ENCODE measurements around the gene SOHLH2. TPM values are rescaled to one million over a fixed set of nuclear protein-coding genes. Genes with fewer than 3 reads are reported as not detected.
A peak's percentile ranks its signal among the peaks of the same experiment; 100 is the strongest.

SOHLH2 gene
- total RNA-seq, 1 donor from 2014 or later, result not detected

- Histone ChIP-seq H3K4me3 (peak overlapping the region; percentile 69), H3K9me3 (replicated peaks) (no peaks in the 10 kb centered on the region), H3K4me1 (peaks cover 29% of the 10 kb centered on the region), H3K27me3 (ENCODE audit: low read depth) (peaks cover 40% of the 10 kb centered on the region), H3K36me3 (no peaks in the 10 kb centered on the region), H3K27ac (replicated peaks) (peak overlapping the region; percentile 75)
- intact Hi-C loops (cut with micrococcal nuclease), result no loop called here
- no peak for TF ChIP-seq CTCF (IDR thresholded peaks at IDR 0.05; ENCODE audit: borderline replicate concordance)
- DNase-seq, result no peak
Observed at GRCh38 chr13:36130193-36130551, 84.2 kb downstream of the SOHLH2 start.

GRCh38 chr13:36129539-36129938 is 84.8 kb downstream of the SOHLH2 start:
- peak overlapping the region; percentile 69 for H3K4me3 ChIP-seq
- peaks cover 34% of the 10 kb centered on the region for H3K4me1 ChIP-seq
- H3K27me3 ChIP-seq (ENCODE audit: low read depth), result peaks cover 40% of the 10 kb centered on the region
- DNase-seq, result no peak
- no peaks in the 10 kb centered on the region for H3K36me3 ChIP-seq
- no peak for TF ChIP-seq CTCF (IDR thresholded peaks at IDR 0.05; ENCODE audit: borderline replicate concordance)
- intact Hi-C loops (cut with micrococcal nuclease), result no loop called here
- H3K27ac ChIP-seq (replicated peaks), result no peak overlapping the region
- H3K9me3 ChIP-seq (replicated peaks), result no peaks in the 10 kb centered on the region

- intact Hi-C loops (cut with micrococcal nuclease), result no loop called here
- Histone ChIP-seq H3K27me3 (ENCODE audit: low read depth) (peaks cover 33% of the 10 kb centered on the region), H3K36me3 (no peaks in the 10 kb centered on the region), H3K4me3 (no peak overlapping the region), H3K9me3 (replicated peaks) (no peaks in the 10 kb centered on the region), H3K27ac (replicated peaks) (no peak overlapping the region), H3K4me1 (peaks cover 24% of the 10 kb centered on the region)
- no peak for DNase-seq
- TF ChIP-seq CTCF (IDR thresholded peaks at IDR 0.05; ENCODE audit: borderline replicate concordance), result no peak
Observed at GRCh38 chr13:36126491-36126890, 87.9 kb downstream of the SOHLH2 start.

DNA sequence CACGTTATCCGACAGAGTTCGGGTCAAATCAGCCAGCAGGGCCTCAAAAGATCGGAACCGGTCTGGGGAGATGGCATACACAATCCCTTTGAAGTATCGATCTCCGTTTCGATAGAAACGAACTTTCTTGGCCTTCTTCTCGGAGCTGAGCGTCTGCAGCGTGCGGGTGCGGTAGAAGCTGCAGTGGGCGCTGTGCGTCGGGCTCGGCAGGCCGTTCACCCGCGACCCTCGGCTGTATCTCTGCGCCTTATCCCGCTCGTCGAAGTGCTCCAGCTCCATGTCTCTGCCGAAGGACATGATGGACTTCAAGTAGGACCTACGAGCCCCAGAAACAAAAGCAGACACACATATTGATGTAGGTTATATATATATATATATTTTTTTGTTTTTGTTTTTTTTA is 88.5 kb downstream of the SOHLH2 start:
- DNase-seq, result no peak
- no peaks in the 10 kb centered on the region for H3K36me3 ChIP-seq
- H3K4me3 ChIP-seq, result no peak overlapping the region
- no peak for TF ChIP-seq CTCF (IDR thresholded peaks at IDR 0.05; ENCODE audit: borderline replicate concordance)
- no peaks in the 10 kb centered on the region for H3K9me3 ChIP-seq (replicated peaks)
- H3K27ac ChIP-seq (replicated peaks), result no peak overlapping the region
- H3K4me1 ChIP-seq, result peaks cover 21% of the 10 kb centered on the region
- H3K27me3 ChIP-seq (ENCODE audit: low read depth), result peaks cover 29% of the 10 kb centered on the region
- intact Hi-C loops (cut with micrococcal nuclease), result no loop called here

DNA sequence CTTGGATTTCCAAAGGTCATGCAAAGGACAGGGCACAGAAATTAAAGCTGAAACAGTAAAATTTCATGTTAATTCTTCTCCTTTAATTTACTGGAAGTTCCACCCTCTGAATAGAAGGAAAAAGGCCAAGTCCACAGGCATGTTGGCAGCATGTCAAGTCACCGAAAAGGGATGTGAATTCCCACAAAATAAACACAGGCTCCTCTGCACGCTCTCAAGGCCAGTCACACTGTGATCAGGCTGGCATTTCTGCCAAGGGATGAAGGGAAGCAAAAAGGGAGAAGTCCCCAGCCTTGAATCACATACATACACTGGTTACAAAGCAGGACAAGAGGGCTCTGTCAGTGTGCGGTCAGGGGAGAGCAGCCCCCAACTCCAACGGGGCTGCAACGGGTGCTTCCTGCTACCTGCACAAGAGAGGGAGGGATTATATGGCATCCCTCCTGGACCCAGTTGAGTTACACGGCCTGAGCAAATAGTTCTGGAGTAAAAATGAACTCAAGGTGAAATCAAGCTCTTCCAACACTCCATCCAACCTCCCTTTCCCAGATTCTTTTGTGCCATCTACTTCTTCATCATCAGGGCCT is 90.0 kb downstream of the SOHLH2 start:
- no peak for DNase-seq
- Histone ChIP-seq H3K4me1 (peaks cover 8% of the 10 kb centered on the region), H3K9me3 (replicated peaks) (no peaks in the 10 kb centered on the region), H3K4me3 (no peak overlapping the region), H3K36me3 (no peaks in the 10 kb centered on the region), H3K27ac (replicated peaks) (no peak overlapping the region), H3K27me3 (ENCODE audit: low read depth) (peaks cover 15% of the 10 kb centered on the region)
- TF ChIP-seq CTCF (IDR thresholded peaks at IDR 0.05; ENCODE audit: borderline replicate concordance), result no peak
- intact Hi-C loops (cut with micrococcal nuclease), result no loop called here

Other genes starting within 250 kb of the SOHLH2 start
- gene DCLK1, start 83.2 kb downstream of the SOHLH2 start, total RNA-seq, result 8.4 TPM
- 0.69 TPM for gene CCDC169, start 83.3 kb upstream of the SOHLH2 start, total RNA-seq
- 32.7 TPM for gene SPART, start 131.8 kb upstream of the SOHLH2 start, total RNA-seq
- gene CCNA1, start 217.9 kb upstream of the SOHLH2 start, total RNA-seq, result not detected

Data from left ventricle myocardium inferior (tissue), 1 donor.